GM15510 (cell line): Measurements from ENCODE around the gene TUSC7.

Experiments
- POLR2A ChIP-seq: IDR thresholded peaks from 3 replicates; pipeline ENCODE4 v1.6.1; 2011; ENCODE audit warnings: borderline replicate concordance; ENCODE audit not compliant: insufficient read length; ENCODE audit errors: extremely low read depth

The TUSC7 gene

GRCh38 chr3:116709479-116709878 is at the start of gene TUSC7:
Gene TUSC7 (plus strand): TSS chr3:116709779.
- no peak for TF ChIP-seq POLR2A

- no peak for TF ChIP-seq POLR2A
Measured at GRCh38 chr3:116661196-116661595, 48.4 kb upstream of the TUSC7 start.

GRCh38 chr3:116663161-116664110 is 46.1 kb upstream of the TUSC7 start:
- TF ChIP-seq POLR2A, result no peak

GRCh38 chr3:116667324-116667723 is 42.3 kb upstream of the TUSC7 start:
- TF ChIP-seq POLR2A, result no peak

GRCh38 chr3:116667791-116668190 is 41.8 kb upstream of the TUSC7 start:
- no peak for TF ChIP-seq POLR2A

- no peak for TF ChIP-seq POLR2A
Measured at GRCh38 chr3:116669576-116669975, 40.0 kb upstream of the TUSC7 start.

GRCh38 chr3:116671151-116671550 is 38.4 kb upstream of the TUSC7 start:
- no peak for TF ChIP-seq POLR2A

- TF ChIP-seq POLR2A, result no peak
Measured at GRCh38 chr3:116678853-116679252, 30.7 kb upstream of the TUSC7 start.

GRCh38 chr3:116691041-116691440 is 18.5 kb upstream of the TUSC7 start:
- TF ChIP-seq POLR2A, result no peak

- TF ChIP-seq POLR2A, result no peak
Measured at GRCh38 chr3:116701070-116701469, 8.5 kb upstream of the TUSC7 start.

- no peak for TF ChIP-seq POLR2A
Measured at GRCh38 chr3:116702334-116702733, 7.2 kb upstream of the TUSC7 start.

- no peak for TF ChIP-seq POLR2A
Measured at GRCh38 chr3:116707531-116707930, 2.0 kb upstream of the TUSC7 start.

- no peak for TF ChIP-seq POLR2A
Measured at GRCh38 chr3:116716490-116716889, 6.9 kb downstream of the TUSC7 start.

- no peak for TF ChIP-seq POLR2A
Measured at GRCh38 chr3:116717566-116717965, 8.0 kb downstream of the TUSC7 start.

- TF ChIP-seq POLR2A, result no peak
Measured at GRCh38 chr3:116728454-116728853, 18.9 kb downstream of the TUSC7 start.

GRCh38 chr3:116734243-116734642 is 24.7 kb downstream of the TUSC7 start:
- TF ChIP-seq POLR2A, result no peak

- TF ChIP-seq POLR2A, result no peak
Measured at GRCh38 chr3:116739678-116740077, 30.1 kb downstream of the TUSC7 start.

- no peak for TF ChIP-seq POLR2A
Measured at GRCh38 chr3:116740293-116740692, 30.7 kb downstream of the TUSC7 start.

GRCh38 chr3:116741467-116741866 is 31.9 kb downstream of the TUSC7 start:
- TF ChIP-seq POLR2A, result no peak
